ENCODE measurements around the gene SLC34A1. TPM values are rescaled to one million over a fixed set of nuclear protein-coding genes. Genes with fewer than 3 reads are reported as not detected.

SLC34A1 gene
- total and polyA plus RNA-seq, 2 of the 13 experiments (the other 11 are each of a cell fraction or from before 2014, with no cell fraction given): 0.03 to 0.20 TPM

GRCh38 chr5:177351392-177352329 is 32.6 kb upstream of the SLC34A1 start, which contains the start of gene LMAN2 (continued):
- TF ChIP-seq ZMAT5 (CRISPR knock-in tag; IDR thresholded peaks at IDR 0.05; ENCODE audit: borderline replicate concordance, low read depth) (no peak), ZNF296 (CRISPR knock-in tag; conservative IDR thresholded peaks at IDR 0.05) (no peak), HINFP (CRISPR knock-in tag; IDR thresholded peaks at IDR 0.05; ENCODE audit: low read depth) (peak; percentile 28; the same call in 1 of the 2 replicates), HIVEP1 (CRISPR knock-in tag; IDR thresholded peaks at IDR 0.05) (peak; percentile 61), CEBPZ (IDR thresholded peaks at IDR 0.05; ENCODE audit: low read length) (no peak), MYNN (CRISPR knock-in tag; IDR thresholded peaks at IDR 0.05; ENCODE audit: low read depth) (no peak), ZKSCAN5 (CRISPR knock-in tag; IDR thresholded peaks at IDR 0.05) (0 out of 2 replicates have a peak, but pooled peaks have one; percentile 16), DNMT3B (CRISPR knock-in tag; conservative IDR thresholded peaks at IDR 0.05) (no peak), CEBPB (IDR thresholded peaks at IDR 0.05; ENCODE audit: borderline replicate concordance, low read depth, low read length) (no peak), TRIM22 (IDR thresholded peaks at IDR 0.05) (no peak), TFE3 (CRISPR knock-in tag; IDR thresholded peaks at IDR 0.05) (0 out of 2 replicates have a peak, but pooled peaks have one; percentile 11), GFI1 (CRISPR knock-in tag; IDR thresholded peaks at IDR 0.05; ENCODE audit: borderline replicate concordance) (peak; percentile 18; the same call in 1 of the 2 replicates), AGO1 (IDR thresholded peaks at IDR 0.05; ENCODE audit: low read depth, low read length, poor library complexity, severe bottlenecking) (peak; percentile 70), ZBTB38 (CRISPR knock-in tag; IDR thresholded peaks at IDR 0.05) (peak; percentile 97), KAT7 (CRISPR knock-in tag; IDR thresholded peaks at IDR 0.05; ENCODE audit: borderline replicate concordance) (peak; percentile 76; the same call in 1 of the 2 replicates), ISL2 (CRISPR knock-in tag; IDR thresholded peaks at IDR 0.05) (peak; percentile 42), SRSF4 (IDR thresholded peaks at IDR 0.05; ENCODE audit: low read depth, low read length, poor library complexity, severe bottlenecking) (no peak), SP140L (CRISPR knock-in tag; IDR thresholded peaks at IDR 0.05; ENCODE audit: borderline replicate concordance) (no peak), SOX5 (CRISPR knock-in tag; IDR thresholded peaks at IDR 0.05; ENCODE audit: borderline replicate concordance) (peak; percentile 20; the same call in 1 of the 2 replicates), DDIT3 (CRISPR knock-in tag; IDR thresholded peaks at IDR 0.05) (no peak)
